Measurements from ENCODE around the gene AKAP9. TPM values are rescaled to one million over a fixed set of nuclear protein-coding genes. Genes with fewer than 3 reads are reported as not detected.

AKAP9 gene
- polyA plus RNA-seq, 3 donors from 2014 or later = 8.1 to 38.1 (median 10.5) TPM

DNA sequence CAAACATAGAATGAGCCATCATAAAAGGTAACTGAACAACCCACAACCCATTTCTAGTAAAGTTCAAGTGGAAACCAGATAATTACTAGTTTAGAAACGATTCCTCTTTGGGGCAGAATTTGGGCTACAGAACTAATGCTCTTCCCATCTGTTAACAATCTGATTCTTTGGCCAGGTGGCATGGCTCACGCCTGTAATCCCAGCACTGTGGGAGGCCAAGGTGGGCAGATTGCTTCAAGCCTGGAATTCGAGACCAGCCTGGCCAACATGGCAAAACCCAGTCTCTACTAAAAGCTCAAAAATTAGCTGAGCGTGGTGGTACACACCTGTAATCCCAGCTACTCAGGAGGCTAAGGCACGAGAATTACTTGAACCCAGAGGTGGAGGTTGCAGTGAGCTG is 175.2 kb downstream of the AKAP9 start:
- peaks cover 0 to 6% (median 0%) of the 10 kb centered on the region in 3 donors for H3K27me3 Mint-ChIP-seq (ENCODE audit: low read depth in 3 of 3)
- DNase-seq = no peak
- peaks cover 15 to 61% (median 27%) of the 10 kb centered on the region in 3 donors for H3K36me3 Mint-ChIP-seq
- peaks cover 6 to 8% of the 10 kb centered on the region in 2 donors for H3K4me1 Mint-ChIP-seq
- no peak overlapping the region for H3K4me3 Mint-ChIP-seq
- H3K9me3 Mint-ChIP-seq = no peaks in the 10 kb centered on the region
- no peak overlapping the region for H3K27ac Mint-ChIP-seq

DNA sequence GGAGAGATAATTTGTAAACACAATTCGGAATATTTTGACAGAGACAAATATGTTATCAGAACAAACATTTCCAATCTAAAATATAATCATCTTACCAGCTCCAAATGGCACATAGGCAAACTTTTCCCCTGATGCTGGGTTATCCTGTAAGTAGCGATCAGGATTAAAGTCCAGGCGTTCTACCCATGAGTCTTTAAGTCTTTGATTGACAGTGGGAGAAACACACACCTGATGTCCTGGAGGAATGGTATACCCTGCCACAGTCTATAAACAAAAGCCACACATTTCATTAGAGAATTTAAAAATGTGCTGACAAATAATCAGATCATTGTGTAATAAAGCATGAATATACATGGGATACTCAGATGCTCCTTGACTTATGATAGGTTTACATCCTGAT is 176.3 kb downstream of the AKAP9 start:
- H3K4me3 Mint-ChIP-seq = no peak overlapping the region
- H3K36me3 Mint-ChIP-seq = peaks cover 20 to 69% (median 36%) of the 10 kb centered on the region in 3 donors
- H3K27me3 Mint-ChIP-seq (ENCODE audit: low read depth in 3 of 3) = peaks cover 0 to 8% (median 0%) of the 10 kb centered on the region in 3 donors
- H3K4me1 Mint-ChIP-seq = peaks cover 6 to 8% of the 10 kb centered on the region in 2 donors
- DNase-seq = no peak
- H3K9me3 Mint-ChIP-seq = no peaks in the 10 kb centered on the region
- no peak overlapping the region for H3K27ac Mint-ChIP-seq

DNA sequence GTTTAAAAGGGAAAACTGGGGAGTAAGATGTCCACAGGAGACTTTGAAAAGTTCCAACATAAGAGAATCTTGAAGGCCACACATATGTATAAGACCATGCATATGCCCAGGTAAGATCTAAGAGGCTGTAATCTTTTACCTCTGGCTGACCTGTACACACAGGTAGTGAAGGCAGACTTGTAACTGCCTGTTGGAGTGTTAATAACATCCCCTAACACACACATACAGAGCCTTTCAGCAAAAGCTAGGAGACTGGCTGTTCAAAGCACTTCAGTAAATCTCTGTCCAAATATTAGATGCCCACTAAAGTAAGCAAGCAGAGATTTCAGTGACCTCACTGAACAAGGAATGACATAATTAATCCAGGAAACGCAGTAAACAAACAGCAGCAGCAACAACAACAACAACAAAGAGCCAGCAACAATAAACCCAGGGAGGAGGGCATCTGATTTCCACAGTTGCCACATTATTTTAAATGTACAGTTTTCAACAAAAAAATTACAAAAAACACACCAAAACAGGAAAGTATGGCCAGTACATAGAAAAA is 178.6 kb downstream of the AKAP9 start:
- H3K36me3 Mint-ChIP-seq = peaks cover 34 to 76% (median 43%) of the 10 kb centered on the region in 3 donors

DNA sequence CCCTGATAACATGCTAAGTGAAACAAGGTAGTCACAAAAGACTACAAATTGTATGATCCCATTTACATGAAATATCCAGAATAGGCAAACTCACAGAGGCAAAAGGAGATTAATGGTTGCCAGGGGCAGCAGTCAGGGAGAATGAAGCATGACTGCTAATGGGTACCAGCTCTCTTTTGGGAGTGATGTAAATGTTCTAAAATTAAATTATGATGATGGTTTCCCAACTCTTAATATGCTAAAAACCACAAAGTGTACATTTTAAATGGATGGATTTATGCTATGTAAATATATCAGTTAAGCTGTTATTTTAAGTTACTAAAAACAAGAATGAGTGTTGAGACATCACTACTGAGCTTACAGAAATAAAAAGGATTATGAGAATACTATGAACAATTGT is 181.0 kb downstream of the AKAP9 start:
- peaks cover 6 to 13% of the 10 kb centered on the region in 2 donors for H3K4me1 Mint-ChIP-seq
- no peak overlapping the region for H3K27ac Mint-ChIP-seq
- H3K9me3 Mint-ChIP-seq = no peaks in the 10 kb centered on the region
- no peak overlapping the region for H3K4me3 Mint-ChIP-seq
- DNase-seq = no peak
- H3K36me3 Mint-ChIP-seq = peaks cover 39 to 71% (median 42%) of the 10 kb centered on the region in 3 donors
- H3K27me3 Mint-ChIP-seq (ENCODE audit: low read depth in 3 of 3) = peaks cover 0 to 7% (median 0%) of the 10 kb centered on the region in 3 donors

More for the DNA sequence above, 178.6 kb downstream of the AKAP9 start:
- H3K27ac Mint-ChIP-seq = no peak overlapping the region
- no peak overlapping the region for H3K4me3 Mint-ChIP-seq
- no peaks in the 10 kb centered on the region for H3K9me3 Mint-ChIP-seq
- H3K4me1 Mint-ChIP-seq = peaks cover 6 to 13% of the 10 kb centered on the region in 2 donors
- no peak for DNase-seq
- peaks cover 0 to 4% (median 0%) of the 10 kb centered on the region in 3 donors for H3K27me3 Mint-ChIP-seq (ENCODE audit: low read depth in 3 of 3)

DNA sequence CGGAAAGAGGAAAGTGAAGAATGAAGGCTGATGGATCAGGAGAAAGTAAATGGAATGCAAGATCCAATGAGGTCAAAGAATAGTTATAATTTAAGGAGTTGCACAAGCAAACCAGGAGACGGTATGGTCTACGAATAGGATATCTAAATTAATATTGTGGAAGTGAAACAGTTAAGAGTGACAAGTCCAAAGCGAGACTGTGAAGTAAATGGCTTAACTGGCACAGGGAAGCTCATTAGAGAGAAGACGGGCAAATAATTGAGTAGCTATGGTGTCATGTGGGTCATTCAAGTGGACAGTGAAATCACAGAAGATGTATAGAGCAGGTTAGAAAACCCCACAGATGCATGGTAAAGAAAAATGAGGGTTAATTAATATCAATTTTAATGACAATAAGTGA is 190.4 kb downstream of the AKAP9 start:
- Mint-ChIP-seq H3K36me3 (peaks cover 0 to 17% (median 7%) of the 10 kb centered on the region in 3 donors), H3K9me3 (no peaks in the 10 kb centered on the region), H3K27me3 (ENCODE audit: low read depth in 3 of 3) (peaks cover 15 to 30% (median 20%) of the 10 kb centered on the region in 3 donors), H3K4me1 (peaks cover 30% of the 10 kb centered on the region in 2 donors), H3K4me3 (no peak overlapping the region), H3K27ac (peak overlapping the region in 1 of 6 donors; percentile 43)
- no peak for DNase-seq

DNA sequence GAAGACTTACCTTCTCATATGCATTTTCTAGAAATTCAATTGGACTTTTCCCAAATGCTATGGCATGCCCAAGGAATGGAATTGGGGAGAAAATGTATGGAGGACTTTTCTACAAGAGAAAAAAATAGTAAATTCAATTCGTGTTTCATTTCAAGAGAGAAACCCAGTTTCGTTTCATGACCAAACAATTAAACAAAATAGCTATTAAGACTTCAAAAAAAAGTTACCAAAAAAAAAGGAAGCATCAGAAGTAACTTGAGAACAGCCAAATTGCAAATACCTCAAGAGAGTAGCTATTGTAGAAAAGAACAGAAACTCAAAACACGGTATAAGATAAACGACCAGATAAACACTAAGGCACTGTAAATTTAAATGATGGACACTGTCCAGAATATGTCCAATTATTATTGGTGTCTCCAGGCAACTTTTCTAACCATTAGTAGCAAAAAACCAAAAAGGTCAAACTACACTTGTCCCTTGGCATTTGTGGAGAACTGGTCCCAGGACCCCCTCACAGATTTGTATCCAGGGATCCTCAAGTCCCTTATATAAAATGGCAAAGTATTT is 191.2 kb downstream of the AKAP9 start:
- Mint-ChIP-seq H3K4me3 (no peak overlapping the region), H3K9me3 (no peaks in the 10 kb centered on the region), H3K36me3 (peaks cover 0 to 11% (median 7%) of the 10 kb centered on the region in 3 donors), H3K4me1 (peaks cover 31% of the 10 kb centered on the region in 2 donors), H3K27me3 (ENCODE audit: low read depth in 3 of 3) (peaks cover 16 to 28% (median 22%) of the 10 kb centered on the region in 3 donors), H3K27ac (peak overlapping the region in 1 of 6 donors; percentile 100)
- DNase-seq = no peak

DNA sequence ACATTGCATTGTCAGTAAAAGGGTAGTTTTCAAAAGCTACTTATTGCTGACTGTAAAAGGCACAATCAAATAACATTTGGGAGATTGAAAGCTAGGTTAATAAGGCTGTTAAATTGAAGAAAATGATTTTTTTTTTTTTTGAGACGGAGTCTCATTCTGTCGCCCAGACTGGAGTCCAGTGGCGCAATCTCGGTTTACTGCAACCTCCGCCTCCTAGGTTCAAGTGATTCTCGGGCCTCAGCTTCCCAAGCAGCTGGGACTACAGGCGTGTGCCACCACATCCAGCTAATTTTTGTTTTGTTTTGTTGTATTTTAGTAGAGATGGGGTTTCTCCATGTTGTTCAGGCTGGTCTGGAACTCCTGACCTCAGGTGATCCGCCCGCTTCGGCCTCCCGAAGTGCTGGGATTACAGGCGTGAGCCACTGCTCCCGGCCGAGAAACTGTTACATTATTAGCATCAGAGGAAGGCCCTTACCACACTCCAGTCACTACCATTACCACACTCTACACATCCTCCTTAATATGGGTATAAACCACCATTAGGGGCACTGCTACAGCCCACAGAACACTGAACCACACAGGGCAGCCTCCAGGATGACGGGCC is 192.6 kb downstream of the AKAP9 start:
- peaks cover 19 to 28% (median 22%) of the 10 kb centered on the region in 3 donors for H3K27me3 Mint-ChIP-seq (ENCODE audit: low read depth in 3 of 3)
- H3K27ac Mint-ChIP-seq = peak overlapping the region; percentile 98 to 100 (median 100)
- H3K4me1 Mint-ChIP-seq = peaks cover 31% of the 10 kb centered on the region in 2 donors
- peaks cover 0 to 1% (median 0%) of the 10 kb centered on the region in 3 donors for H3K36me3 Mint-ChIP-seq
- H3K4me3 Mint-ChIP-seq = peak overlapping the region; percentile 94 to 99 (median 97)
- H3K9me3 Mint-ChIP-seq = no peaks in the 10 kb centered on the region
- DNase-seq = no peak

DNA sequence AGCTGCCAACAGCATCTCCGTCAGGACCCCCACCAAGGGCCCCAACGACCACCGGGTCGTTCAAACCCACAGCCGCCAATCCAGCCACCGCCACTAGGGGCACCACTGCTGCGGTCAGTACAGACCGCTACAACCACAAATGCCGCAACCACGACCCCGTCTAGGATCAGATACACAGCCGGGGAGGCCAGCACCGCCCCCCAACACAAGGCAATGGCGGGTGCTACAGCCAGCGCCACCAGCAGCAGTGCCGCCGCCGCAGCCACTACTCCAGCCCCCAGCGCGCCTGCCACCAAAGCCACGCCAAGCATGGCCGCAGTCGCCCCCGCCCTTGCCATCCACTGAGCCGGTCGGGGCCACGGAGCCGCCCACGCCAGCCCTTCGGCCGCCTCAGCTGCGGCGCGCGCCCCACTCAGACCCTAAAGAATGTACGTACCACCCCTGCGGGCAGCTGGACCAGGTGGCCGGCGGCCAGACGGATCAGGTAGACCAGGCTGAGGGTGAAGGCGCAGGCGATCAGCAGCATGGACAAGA is 193.1 kb downstream of the AKAP9 start:
- peak overlapping the region; percentile 98 to 100 (median 100) for H3K27ac Mint-ChIP-seq
- peaks cover 21 to 28% (median 22%) of the 10 kb centered on the region in 3 donors for H3K27me3 Mint-ChIP-seq (ENCODE audit: low read depth in 3 of 3)
- DNase-seq = peak; percentile 74 to 81 (median 78)

DNA sequence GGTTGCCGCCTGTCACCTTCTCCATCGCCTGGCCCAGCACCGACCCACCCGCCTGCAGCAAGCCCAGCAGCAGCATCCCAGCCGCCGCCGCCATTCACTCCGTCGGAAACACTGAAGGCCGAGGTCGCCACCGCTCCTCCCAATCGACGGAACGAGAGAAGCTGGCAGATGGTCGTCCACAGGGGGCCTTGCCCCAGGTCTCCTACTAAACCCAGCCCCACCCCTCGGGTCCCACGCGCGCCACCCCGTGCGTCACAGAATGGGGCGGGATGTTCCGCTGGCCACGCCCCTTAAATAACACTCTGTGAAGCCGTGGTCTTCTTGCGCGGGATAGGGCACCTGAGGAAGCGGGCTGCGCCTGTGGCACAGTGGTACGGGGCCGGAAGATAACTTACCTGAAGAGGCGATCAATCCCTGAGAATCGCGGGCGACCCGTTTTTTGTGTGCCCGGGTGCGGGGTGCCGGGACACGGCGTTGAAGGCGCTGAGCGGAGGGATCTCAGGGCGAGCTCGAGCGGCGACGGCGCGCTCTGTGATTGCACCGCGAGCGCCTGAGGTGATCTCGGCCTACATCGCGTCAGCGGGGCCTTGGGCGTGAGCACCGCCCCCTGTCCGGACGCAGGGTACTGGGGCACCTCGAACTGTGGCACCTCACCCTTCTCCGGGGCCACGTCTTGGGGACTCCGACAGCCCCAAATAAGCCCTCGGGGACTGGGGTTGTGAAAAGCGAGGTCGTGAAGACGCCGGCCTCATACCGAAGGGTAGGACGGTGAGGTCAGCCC is 193.8 kb downstream of the AKAP9 start, which contains the start of gene CYP51A1:
Gene CYP51A1 (minus strand): TSS at position 207 of the 781 bp plus-strand sequence. CDS start 113 bp downstream, at position 94.
- H3K27ac Mint-ChIP-seq = peak within 1 kb of the TSS; percentile 98 to 100 (median 100)
- H3K4me1 Mint-ChIP-seq = peaks cover 31% of the 10 kb centered on the region in 2 donors
- H3K4me3 Mint-ChIP-seq = peak within 1 kb of the TSS; percentile 94 to 99 (median 97)
- H3K27me3 Mint-ChIP-seq (ENCODE audit: low read depth in 3 of 3) = peaks cover 21 to 28% (median 22%) of the 10 kb centered on the region in 3 donors
- H3K9me3 Mint-ChIP-seq = no peaks in the 10 kb centered on the region
- DNase-seq = peak; percentile 96 to 97 (median 97)
- no peaks in the 10 kb centered on the region for H3K36me3 Mint-ChIP-seq

More for the DNA sequence above, 193.1 kb downstream of the AKAP9 start:
- peaks cover 31% of the 10 kb centered on the region in 2 donors for H3K4me1 Mint-ChIP-seq
- peak overlapping the region; percentile 94 to 99 (median 97) for H3K4me3 Mint-ChIP-seq
- H3K36me3 Mint-ChIP-seq = no peaks in the 10 kb centered on the region
- no peaks in the 10 kb centered on the region for H3K9me3 Mint-ChIP-seq

DNA sequence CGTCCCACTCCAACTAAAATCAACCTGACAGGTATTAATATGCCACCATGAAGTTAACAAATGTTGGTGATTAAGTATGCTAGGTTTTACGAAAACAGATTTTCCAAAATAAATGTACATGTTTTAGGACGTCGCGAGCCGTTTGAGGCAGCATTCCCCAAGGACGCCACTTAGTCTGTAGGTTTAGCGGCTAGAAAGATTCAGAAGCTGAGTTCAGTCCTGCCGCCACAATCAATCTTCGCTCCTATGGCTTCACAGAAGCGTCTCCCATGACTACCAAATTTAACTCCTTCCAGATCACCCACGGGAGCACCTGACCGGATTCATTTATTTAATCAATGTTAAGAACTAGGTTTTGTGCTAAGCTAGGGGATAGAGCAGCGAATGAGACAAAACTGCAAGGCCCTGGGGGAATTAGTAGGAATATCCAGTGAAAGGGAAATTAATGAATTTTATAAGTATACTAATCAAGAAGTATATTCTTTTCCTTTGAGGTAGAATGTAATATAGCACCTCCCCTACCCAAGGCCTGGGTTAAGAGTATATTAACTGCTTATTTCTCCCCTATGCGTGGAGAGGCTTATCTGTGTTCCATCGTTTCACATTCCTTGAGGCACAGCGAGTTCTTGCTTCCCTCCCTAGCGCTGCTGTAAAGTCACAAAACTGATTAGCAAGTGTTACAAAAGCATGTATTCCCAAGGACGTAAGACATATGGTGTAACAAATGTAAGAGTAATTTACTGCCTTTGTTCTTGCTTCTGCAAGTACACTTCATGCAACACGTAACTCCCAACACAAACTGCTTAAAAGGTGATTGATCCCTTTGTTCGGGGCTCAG is 194.6 kb downstream of the AKAP9 start:
- Mint-ChIP-seq H3K36me3 (no peaks in the 10 kb centered on the region), H3K27ac (peak overlapping the region; percentile 98 to 100 (median 100)), H3K27me3 (ENCODE audit: low read depth in 3 of 3) (peaks cover 21 to 28% (median 22%) of the 10 kb centered on the region in 3 donors), H3K9me3 (no peaks in the 10 kb centered on the region), H3K4me1 (peaks cover 31% of the 10 kb centered on the region in 2 donors), H3K4me3 (peak overlapping the region; percentile 94 to 99 (median 97))
- DNase-seq = no peak

DNA sequence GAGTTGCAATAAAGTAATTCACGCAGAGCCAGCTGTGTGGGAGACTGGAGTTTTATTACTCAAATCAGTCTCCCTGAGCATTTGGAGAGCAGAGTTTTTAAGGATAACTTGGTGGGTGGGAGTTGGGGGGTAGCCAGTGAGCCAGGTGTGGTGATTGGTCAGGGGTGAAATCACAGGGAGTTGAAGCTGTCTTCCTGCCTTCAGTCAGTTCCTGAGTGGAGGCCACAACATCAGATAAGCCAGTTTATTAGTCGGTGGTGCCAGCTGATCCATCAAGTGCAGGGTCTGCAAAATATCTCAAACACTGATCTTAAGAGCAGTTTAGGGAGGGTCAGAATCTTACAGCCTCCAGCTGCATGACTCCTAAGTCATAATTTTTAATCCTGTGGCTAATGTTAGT is 196.9 kb downstream of the AKAP9 start:
- Mint-ChIP-seq H3K4me1 (peaks cover 25 to 28% of the 10 kb centered on the region in 2 donors), H3K9me3 (no peaks in the 10 kb centered on the region), H3K27me3 (ENCODE audit: low read depth in 3 of 3) (peaks cover 21 to 24% (median 22%) of the 10 kb centered on the region in 3 donors), H3K27ac (no peak overlapping the region), H3K36me3 (no peaks in the 10 kb centered on the region), H3K4me3 (no peak overlapping the region)
- no peak for DNase-seq

DNA sequence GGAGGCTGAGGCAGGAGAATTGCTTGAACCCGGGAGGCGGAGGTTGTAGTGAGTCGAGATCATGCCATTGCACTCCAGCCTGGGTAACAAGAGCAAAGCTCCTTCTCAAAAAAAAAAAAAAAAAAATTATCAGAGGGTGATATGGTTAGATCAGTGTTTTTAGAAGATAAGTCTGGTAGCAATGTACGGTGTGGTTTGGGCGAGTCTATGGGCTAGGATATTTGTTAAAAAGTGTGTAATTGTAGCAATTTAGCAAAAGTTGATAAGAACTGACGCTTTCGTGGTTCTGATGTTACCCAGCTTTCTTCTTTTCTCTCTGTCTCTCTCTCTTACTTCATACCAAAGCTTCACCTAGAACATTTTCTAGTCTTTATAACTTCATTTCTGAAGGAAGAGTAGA is 200.5 kb downstream of the AKAP9 start:
- Mint-ChIP-seq H3K27me3 (ENCODE audit: low read depth in 3 of 3) (peaks cover 0 to 6% (median 2%) of the 10 kb centered on the region in 3 donors), H3K4me1 (peaks cover 0 to under 1% of the 10 kb centered on the region in 2 donors), H3K27ac (no peak overlapping the region), H3K4me3 (no peak overlapping the region), H3K36me3 (no peaks in the 10 kb centered on the region), H3K9me3 (no peaks in the 10 kb centered on the region)
- DNase-seq = no peak
